Measurements from ENCODE around the gene PDE6B. TPM values are rescaled to one million over a fixed set of nuclear protein-coding genes. Genes with fewer than 3 reads are reported as not detected.

PDE6B gene
- total RNA-seq, 1 experiment from 2014 or later = 10.8 TPM

DNA sequence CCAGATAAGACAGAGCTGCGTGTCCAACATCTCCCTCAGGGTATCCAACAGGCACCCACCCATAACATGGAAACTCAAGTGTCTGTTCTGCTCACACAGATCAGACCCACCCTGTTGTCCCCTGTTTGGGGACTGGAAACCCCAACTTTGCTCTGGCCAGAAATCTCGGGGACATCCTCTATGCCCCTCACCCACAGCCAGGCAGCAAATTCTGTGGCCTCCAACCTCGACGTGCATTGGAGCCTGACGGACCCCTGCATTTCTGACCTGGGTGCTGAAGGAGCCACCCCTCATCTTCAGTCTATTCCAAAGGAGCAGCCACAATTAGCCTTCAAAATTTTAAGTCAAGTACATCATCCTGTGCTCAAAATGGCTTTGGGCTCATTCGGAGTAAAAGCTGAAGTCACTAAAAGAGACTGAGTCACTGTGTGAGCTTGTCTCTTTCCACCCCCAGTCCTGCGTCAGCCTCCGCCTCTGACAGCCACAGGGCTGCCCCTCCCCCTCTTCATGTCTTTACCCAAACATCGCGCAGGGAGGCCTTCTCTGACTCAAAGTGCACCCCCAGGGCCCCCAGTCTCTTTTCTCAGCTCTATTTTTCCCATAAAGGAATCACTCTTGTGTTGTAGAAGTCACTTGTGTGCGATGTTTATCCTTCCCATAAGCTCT is 24.4 kb upstream of the PDE6B start:
- no peak overlapping the region for H3T11ph ChIP-seq (ENCODE audit: low read length)
- TF ChIP-seq, protein P1, sequence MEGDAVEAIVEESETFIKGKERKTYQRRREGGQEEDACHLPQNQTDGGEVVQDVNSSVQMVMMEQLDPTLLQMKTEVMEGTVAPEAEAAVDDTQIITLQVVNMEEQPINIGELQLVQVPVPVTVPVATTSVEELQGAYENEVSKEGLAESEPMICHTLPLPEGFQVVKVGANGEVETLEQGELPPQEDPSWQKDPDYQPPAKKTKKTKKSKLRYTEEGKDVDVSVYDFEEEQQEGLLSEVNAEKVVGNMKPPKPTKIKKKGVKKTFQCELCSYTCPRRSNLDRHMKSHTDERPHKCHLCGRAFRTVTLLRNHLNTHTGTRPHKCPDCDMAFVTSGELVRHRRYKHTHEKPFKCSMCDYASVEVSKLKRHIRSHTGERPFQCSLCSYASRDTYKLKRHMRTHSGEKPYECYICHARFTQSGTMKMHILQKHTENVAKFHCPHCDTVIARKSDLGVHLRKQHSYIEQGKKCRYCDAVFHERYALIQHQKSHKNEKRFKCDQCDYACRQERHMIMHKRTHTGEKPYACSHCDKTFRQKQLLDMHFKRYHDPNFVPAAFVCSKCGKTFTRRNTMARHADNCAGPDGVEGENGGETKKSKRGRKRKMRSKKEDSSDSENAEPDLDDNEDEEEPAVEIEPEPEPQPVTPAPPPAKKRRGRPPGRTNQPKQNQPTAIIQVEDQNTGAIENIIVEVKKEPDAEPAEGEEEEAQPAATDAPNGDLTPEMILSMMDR (conservative IDR thresholded peaks at IDR 0.05) = no peak
- H3K4ac ChIP-seq (ENCODE audit: low read depth, low read length) = no peak overlapping the region
- no peak overlapping the region for H4K8ac ChIP-seq (replicated peaks; ENCODE audit: insufficient read length, low read depth, low read length)
- H3K9ac ChIP-seq (ENCODE audit: extremely low read depth, insufficient read length, low read length) = no peak overlapping the region
- H4K20me1 ChIP-seq (ENCODE audit: control insufficient read depth, insufficient read depth, insufficient read length) = peaks cover 3% of the 10 kb centered on the region
- H3K4me2 ChIP-seq (ENCODE audit: insufficient read depth, insufficient read length, low read length) = no peak overlapping the region
- H3K79me1 ChIP-seq (ENCODE audit: insufficient read depth, low read depth, low read length, poor library complexity, severe bottlenecking) = no peaks in the 10 kb centered on the region
- no peak overlapping the region for H2AFZ ChIP-seq (ENCODE audit: low read length)
- Mint-ChIP-seq H3K9me3 (no peaks in the 10 kb centered on the region; a peak in 2 of 5 replicates), H3K27ac (no peak overlapping the region), H3K4me1 (peaks cover 15 to 22% of the 10 kb centered on the region in 2 experiments), H3K36me3 (ENCODE audit: insufficient read depth in 1 of 3, low read depth in 3 of 3) (no peaks in the 10 kb centered on the region), H3K27me3 (ENCODE audit: low read depth) (peaks cover 44% of the 10 kb centered on the region), H3K4me3 (no peak overlapping the region)
- H3K79me2 ChIP-seq (ENCODE audit: insufficient read depth, low read length) = no peaks in the 10 kb centered on the region
- no peak overlapping the region for H4K91ac ChIP-seq (ENCODE audit: insufficient read length, low read depth, low read length)
- no peak overlapping the region for H4K5ac ChIP-seq (ENCODE audit: insufficient read length, low read depth, low read length)
- no peak overlapping the region for H3K14ac ChIP-seq (ENCODE audit: insufficient read depth, low read length)
- no peak overlapping the region for H2BK5ac ChIP-seq (ENCODE audit: insufficient read length, low read length)
- H3K18ac ChIP-seq (ENCODE audit: insufficient read length, low read depth, low read length) = no peak overlapping the region
- H2BK15ac ChIP-seq (ENCODE audit: low read depth, low read length) = no peak overlapping the region
- no peak overlapping the region for H3K27ac ChIP-seq (ENCODE audit: insufficient read length, low read depth, low read length)
- H3K23me2 ChIP-seq (ENCODE audit: insufficient read length, low read depth, low read length, poor library complexity, severe bottlenecking) = no peaks in the 10 kb centered on the region
- no peaks in the 10 kb centered on the region for H3K4me1 ChIP-seq (ENCODE audit: insufficient read depth, low read length)
- WGBS (ENCODE audit: extremely low coverage, insufficient read length, low lambda C conversion rate) = no CpG with 5 or more reads among the region's 11 CpGs
- H3K9me3 ChIP-seq (ENCODE audit: control insufficient read depth, low read depth, low read length) = no peaks in the 10 kb centered on the region
- H2BK20ac ChIP-seq (ENCODE audit: low read depth, low read length, poor library complexity, severe bottlenecking) = no peak overlapping the region
- H3K27me3 ChIP-seq (ENCODE audit: insufficient read depth, low read length) = no peaks in the 10 kb centered on the region
- DNase-seq = no peak
- H3K23ac ChIP-seq (ENCODE audit: insufficient read length, low read depth, low read length) = no peak overlapping the region
- no peak overlapping the region for H2BK120ac ChIP-seq (ENCODE audit: low read depth, low read length, poor library complexity, severe bottlenecking)
- H3K56ac ChIP-seq (ENCODE audit: insufficient read length, low read depth, low read length) = no peak overlapping the region
- no peak overlapping the region for H2BK12ac ChIP-seq (ENCODE audit: insufficient read length, low read depth, low read length)
- no peak overlapping the region for H2AK5ac ChIP-seq (ENCODE audit: insufficient read length, low read length)

Measured in H9 (cell line).